NCI-H774 (cell line): Measurements from ENCODE around the gene GNAI2.

ENCODE experiments used
- DNase-seq: peaks from one replicate; lab custom pipeline; 2025; lab: John Stamatoyannopoulos, UW

Gene GNAI2

DNA sequence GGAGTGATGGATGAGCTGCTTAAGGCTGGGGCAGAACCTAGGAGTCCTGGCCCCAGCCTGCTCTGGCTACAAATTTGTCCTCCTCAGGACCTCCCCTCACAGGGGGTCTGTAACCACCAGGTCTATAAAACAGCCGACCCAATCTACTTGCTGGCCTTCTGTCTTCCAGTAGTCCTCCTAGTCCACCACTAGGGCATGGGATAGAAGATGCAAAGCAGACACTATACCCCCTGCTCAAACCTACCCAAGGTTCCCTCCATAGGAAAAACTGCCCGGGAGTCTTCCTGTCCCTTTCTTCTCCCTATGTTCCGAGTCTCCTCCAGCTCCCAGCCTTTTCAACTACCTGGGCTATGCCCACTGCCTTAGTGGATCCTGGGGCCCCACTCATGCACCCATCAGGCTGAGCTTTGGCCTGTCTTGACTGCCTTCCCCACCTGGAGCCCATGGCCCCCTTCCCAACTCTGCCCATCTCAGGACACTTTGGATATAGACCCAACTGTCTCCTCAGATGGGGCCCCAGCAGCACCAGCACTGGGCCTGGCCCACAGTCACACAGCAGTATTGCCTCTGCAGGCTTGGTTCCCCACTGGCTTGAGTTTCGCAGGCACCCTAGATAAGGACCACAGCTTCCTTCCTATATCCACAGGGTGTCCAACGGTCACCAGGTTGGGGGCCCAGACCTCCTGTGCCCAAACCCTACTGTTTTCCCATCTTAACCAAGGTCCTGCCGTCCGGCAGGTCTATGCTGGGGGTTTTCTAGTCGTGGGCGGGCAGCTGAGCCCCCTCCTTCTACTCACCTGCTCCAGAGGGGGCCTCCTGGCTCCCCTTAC is 62.1 kb downstream of the GNAI2 start:
- DNase-seq: no peak

DNA sequence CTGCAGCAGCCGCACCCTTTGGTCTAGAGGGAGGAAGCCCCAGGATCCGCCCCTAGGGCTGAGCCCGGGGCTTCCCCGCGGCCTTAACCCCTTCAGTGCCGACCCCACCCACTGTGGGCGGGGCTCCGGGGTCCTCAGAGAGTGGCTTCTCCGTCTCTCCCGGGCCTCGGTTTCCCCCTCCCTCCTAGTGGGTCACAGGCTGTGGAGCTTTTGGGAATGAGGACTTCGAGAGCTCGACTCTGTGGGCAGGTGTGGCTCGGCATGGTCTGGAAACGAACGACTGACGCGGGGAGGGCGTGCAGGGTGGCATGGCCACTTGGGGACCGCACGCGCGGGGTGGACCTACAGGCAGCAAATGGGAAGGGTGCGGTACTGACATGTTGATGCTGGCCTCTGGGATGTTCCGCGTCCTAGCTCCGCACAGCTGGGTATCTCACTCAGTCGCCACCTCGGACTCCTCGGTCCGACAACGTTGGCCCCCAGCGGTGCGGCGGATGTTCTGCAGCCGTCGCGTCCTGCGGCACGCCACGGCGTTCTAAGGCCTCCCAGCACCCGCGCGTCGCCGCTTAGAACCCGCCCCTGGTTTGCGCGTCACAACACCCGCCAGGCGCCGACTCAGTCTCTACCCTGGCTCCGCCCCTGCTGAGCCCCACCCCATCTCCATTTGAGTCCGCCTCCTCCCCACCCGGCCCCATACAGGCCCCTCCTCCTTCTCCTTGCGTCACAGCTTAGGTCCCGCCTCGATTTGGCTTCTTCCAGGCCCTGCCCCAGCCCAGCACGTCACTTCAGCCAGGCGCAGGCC is 63.0 kb downstream of the GNAI2 start, which contains the start of the genes HYAL3 and NAA80:
Gene HYAL3 (minus strand): TSS at position 570 of the 802 bp plus-strand sequence. CDS start 3,803 bp downstream, outside the sequence.
Gene NAA80 (minus strand): TSS at position 570 of the 802 bp plus-strand sequence. CDS start 1,942 bp downstream, outside the sequence.
- peak; percentile 84 for DNase-seq

DNA sequence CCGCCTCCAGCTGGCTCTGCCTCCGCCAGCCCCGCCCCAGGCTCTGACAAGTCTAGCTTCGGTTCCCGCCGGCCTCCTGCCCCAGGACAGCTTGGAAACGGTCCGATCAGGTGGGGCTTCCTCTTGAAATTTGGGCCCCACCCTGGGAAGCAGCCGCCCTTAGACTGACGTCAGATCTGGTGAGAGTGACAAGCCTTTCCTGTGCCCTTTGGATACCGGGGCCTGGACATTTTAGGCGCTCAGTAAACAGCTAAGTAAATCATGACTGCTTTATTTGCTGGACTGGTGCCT is 63.6 kb downstream of the GNAI2 start:
- DNase-seq: no peak

DNA sequence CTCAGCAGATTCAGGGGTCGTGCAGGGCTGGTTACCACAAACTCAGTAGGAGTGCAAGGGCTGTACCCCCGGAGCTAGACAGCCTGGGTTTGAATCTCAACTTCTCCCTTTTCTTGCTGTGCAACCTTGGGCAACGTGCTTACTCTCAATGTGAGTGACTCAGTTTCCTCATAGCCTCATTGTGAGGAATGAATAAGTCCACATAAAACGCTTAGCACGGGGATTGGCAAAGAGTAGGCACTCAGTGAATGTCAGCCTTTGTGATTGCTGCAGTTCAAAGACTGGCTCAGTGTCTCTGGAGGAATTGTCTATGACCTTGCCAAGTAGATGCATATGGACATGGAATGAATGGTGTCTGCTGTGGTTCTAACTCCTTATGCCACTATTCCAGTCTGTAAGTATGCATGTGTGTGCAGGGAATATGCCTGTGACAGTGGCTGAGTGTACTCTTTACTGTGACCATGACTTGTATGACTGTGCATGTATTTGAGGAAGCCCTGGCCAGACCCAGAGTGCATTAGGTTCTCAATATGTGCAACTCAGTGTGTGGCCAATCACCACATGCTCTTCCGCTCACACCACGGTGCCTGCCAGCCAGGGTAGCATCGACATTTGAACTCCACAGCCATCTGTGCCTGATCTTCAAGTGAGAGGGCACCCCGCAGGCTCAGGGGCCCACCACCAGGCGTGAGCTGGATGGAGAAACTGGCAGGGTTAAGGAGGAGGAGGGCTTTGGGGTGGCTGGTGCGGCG is 64.1 kb downstream of the GNAI2 start:
- DNase-seq: no peak

DNA sequence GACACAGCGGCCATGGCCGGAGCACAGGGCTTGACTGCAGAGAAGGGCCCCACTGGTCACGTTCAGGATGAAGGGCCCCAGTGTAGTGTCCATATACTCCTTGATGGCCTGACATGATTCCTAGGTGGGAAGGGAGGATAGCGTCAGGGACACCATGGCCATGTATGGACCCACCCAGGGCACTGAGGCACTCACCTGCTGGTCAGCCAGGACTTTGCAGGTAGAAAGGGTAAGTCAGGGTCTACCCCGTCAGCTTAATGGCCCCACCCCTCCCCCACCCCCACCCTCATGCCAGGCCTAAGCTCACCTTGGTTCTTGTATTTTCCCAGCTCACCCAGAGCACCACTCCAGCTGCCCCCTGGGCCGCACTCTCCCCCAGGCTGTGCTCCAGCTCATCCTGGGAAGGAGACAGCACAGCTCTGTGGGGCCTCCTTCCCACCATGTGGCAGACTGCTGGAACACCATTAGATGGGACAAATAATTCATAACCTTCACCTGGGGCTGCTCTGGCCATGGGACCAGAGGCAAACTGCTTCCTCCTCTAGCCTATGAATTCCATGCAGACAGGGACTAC is 64.8 kb downstream of the GNAI2 start:
- DNase-seq: no peak

DNA sequence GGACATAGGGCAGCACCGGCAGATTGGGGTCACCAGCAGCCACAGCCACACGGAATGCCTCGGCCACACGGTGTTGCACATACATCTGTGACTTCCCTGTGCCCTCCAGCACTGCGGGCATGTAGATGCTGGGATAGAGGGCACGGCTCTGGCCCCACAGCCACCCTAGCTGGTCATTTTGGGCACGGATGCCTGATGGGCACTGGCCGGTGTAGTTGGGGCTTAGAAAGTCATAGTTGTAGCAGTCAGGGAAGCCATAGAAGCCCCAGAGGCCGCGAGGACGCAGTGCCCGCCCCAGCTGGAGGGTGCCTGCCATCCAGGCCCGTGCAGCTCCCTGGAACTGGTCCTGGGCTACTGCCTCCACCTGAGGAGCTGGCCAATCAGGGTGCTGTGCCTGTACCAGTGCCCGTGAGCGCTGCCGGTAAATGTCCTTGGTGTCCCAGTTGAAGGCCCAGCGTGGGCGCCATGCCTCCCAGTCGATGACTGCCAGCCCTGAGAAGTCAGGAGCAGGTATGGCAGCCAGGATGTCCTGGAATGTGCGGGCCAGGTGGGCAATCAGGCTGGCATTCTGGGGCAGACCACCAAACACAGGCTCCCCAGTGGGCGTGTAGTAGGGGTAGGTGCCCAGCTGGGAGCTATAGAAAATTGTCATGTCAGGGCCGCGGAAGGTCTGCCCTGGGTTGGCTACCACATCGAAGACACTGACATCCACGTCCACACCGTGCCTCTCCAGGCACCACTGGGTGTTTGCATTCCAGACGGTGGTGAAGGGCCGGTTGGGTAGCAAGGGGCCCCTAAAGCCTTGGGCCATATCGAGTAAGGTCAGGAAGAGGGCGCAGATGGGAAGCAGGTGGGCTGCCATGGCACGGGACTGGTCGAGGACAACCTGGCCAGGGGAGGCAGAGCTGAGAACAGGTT is 66.3 kb downstream of the GNAI2 start:
- no peak for DNase-seq

DNA sequence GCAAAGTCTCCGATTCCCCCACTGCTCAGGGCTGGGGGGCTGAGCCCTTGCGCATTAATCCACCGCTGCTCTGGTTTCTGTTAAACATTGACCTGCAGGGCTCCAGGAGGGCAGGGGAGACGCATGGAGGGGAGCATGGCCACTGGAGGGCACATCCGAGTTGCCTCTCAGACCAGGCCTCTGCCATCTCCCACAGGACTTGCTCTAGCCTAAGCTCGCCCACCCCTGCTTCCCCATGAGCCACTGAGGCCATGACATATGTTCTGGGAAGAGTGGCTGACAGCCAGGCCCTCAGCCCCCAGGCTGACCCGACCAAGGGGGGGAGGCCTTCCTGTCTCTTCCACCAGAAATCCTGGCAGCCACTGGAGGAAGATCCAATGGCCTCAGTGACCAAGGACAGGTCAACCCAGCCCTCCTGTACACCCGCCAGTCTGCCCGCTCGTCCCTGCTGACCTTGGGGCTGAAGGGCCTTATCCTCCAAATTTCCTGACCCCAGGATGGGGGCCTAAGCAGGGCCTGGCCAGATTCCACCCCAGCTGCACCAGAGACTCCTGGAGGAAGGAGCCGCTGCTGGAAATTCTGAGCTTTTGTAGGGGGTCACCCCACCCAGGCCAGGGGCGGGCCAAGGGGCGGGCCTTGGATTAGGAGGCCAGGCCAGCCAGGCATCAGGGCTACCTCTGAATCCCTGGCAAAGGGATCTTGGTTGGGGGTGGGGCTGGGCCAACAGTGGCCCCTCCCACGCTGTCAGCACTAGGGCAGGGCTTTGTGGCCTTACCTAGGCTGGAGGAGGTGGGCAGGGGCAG is 67.2 kb downstream of the GNAI2 start, which contains the start of gene HYAL1:
Gene HYAL1 (minus strand): TSS at position 562 of the 803 bp plus-strand sequence. CDS start 618 bp downstream, outside the sequence.
- no peak for DNase-seq

DNA sequence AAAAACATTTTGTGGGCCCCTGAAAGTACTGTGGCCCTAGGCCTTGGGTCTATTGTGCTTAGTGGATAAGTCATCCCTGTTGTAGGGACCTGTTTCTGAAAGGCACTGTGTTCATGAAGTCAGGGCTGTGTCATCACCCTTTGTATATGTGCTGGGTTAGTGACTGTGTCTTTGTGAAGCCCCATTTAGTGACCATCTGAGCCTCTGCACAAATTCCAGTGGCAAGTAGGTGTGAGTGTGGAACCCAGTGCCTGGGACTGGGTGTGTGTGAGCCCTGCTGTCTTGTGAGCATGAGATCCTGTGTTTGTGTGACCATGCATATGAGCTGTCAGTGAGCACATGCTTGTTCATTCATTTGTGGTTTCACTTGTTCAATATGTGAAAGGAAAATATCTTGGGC is 68.6 kb downstream of the GNAI2 start:
- no peak for DNase-seq
